CD8-positive, alpha-beta memory T cell (primary cell): ENCODE measurements around the gene GRIN2A. TPM values are rescaled to one million over a fixed set of nuclear protein-coding genes. Genes with fewer than 3 reads are reported as not detected.

Experiments used
- CTCF ChIA-PET: fragments of 350-600 bp; sonication (Branson Sonifier 250); formaldehyde crosslinking; loops from one replicate; lab custom pipeline; 2021; ENCODE audit warnings: antibody characterized with exemption; lab: Charles Lee
- POLR2A ChIA-PET: fragments of 350-600 bp; sonication (Branson Sonifier 250); formaldehyde crosslinking; loops from one replicate; lab custom pipeline; 2021; ENCODE audit warnings: antibody characterized with exemption; lab: Charles Lee
- DNase-seq, 5 donors: peaks; one replicate each; pipeline versions ENCODE4 v3.0.0 to v3.0.0-alpha.2; 2020 to 2022; ENCODE audit warnings: mixed read lengths in 1 of 5
- H3K27ac ChIP-seq: one replicate; pipeline ENCODE4 v1.7.0; 2013; ENCODE audit warnings: low read depth, mild to moderate bottlenecking, low read length, moderate library complexity
- H3K27me3 ChIP-seq: 2 replicates; pipeline ENCODE4 v1.7.0; 2013; ENCODE audit warnings: low read length, mild to moderate bottlenecking; ENCODE audit not compliant: insufficient read depth, poor library complexity, severe bottlenecking
- H3K36me3 ChIP-seq: 2 replicates; pipeline ENCODE4 v1.7.0; 2013; ENCODE audit warnings: mild to moderate bottlenecking, low read length, moderate library complexity; ENCODE audit not compliant: insufficient read depth
- H3K4me1 ChIP-seq: 2 replicates; pipeline ENCODE4 v1.7.0; 2013; ENCODE audit warnings: mild to moderate bottlenecking, low read length, moderate library complexity; ENCODE audit not compliant: insufficient read depth
- H3K4me3 ChIP-seq: 2 replicates; pipeline ENCODE4 v1.7.0; 2013; ENCODE audit warnings: mild to moderate bottlenecking, low read length
- H3K9me3 ChIP-seq: 2 replicates; pipeline ENCODE4 v1.7.0; 2013; ENCODE audit warnings: mild to moderate bottlenecking, low read length
- H3K27ac Mint-ChIP-seq, 8 donors: one replicate each; pipeline ENCODE4 v1.8.0; 2020 to 2021; ENCODE audit warnings: mixed read lengths in 8 of 8, mild to moderate bottlenecking in 6 of 8, inconsistent platforms in 3 of 8, moderate library complexity in 3 of 8
- H3K27me3 Mint-ChIP-seq, 2 donors: one replicate each; pipeline ENCODE4 v1.8.0; 2020 to 2021; ENCODE audit warnings: mixed read lengths in 2 of 2, mild to moderate bottlenecking in 1 of 2, moderate library complexity in 1 of 2
- H3K36me3 Mint-ChIP-seq, 3 donors: one replicate each; pipeline ENCODE4 v1.8.0; 2020 to 2021; ENCODE audit warnings: mixed read lengths in 3 of 3, inconsistent platforms in 1 of 3, mild to moderate bottlenecking in 1 of 3
- H3K4me1 Mint-ChIP-seq, 3 donors: one replicate each; pipeline ENCODE4 v1.8.0; 2020 to 2021; ENCODE audit warnings: mixed read lengths in 3 of 3, inconsistent platforms in 1 of 3, mild to moderate bottlenecking in 1 of 3
- H3K4me3 Mint-ChIP-seq, 7 donors: one replicate each; pipeline ENCODE4 v1.8.0; 2020 to 2021; ENCODE audit warnings: mixed read lengths in 7 of 7, mild to moderate bottlenecking in 6 of 7, moderate library complexity in 4 of 7, inconsistent platforms in 2 of 7
- H3K9me3 Mint-ChIP-seq, 5 donors: one replicate each; pipeline ENCODE4 v1.8.0; 2020 to 2022; ENCODE audit warnings: mixed read lengths in 5 of 5, mild to moderate bottlenecking in 3 of 5, moderate library complexity in 2 of 5, inconsistent platforms in 1 of 5
- polyA plus RNA-seq: library from polyadenylated mRNA; unstranded; fragments of 300-500 nt; fragmentation: Illumina TruSeq; gene quantifications from one replicate; pipeline ENCODE4 v1.2.3, GENCODE V29; 2021
- total RNA-seq, 2 experiments: library from RNA; stranded (reverse); gene quantifications; one replicate each; pipeline ENCODE4 v1.2.3, GENCODE V29; 2021

GRIN2A gene
- total and polyA plus RNA-seq, 3 experiments from 2014 or later, result not detected

GRCh38 chr16:10111156-10111761 lies 71.0 kb downstream of the GRIN2A start:
- Mint-ChIP-seq H3K4me1 (no peaks in the 10 kb centered on the region), H3K9me3 (peaks cover 0 to 2% (median 0%) of the 10 kb centered on the region in 5 donors), H3K27me3 (peaks cover 0 to 1% of the 10 kb centered on the region in 2 donors), H3K36me3 (no peaks in the 10 kb centered on the region), H3K27ac (no peak overlapping the region), H3K4me3 (no peak overlapping the region)
- H3K4me1 ChIP-seq, result no peaks in the 10 kb centered on the region
- H3K27ac ChIP-seq, result no peak overlapping the region
- DNase-seq, result no peak
- H3K4me3 ChIP-seq, result no peak overlapping the region
- H3K36me3 ChIP-seq, result no peaks in the 10 kb centered on the region
- CTCF ChIA-PET, result no interaction called here
- POLR2A ChIA-PET, result no interaction called here
- H3K27me3 ChIP-seq, result no peaks in the 10 kb centered on the region
- no peaks in the 10 kb centered on the region for H3K9me3 ChIP-seq

GRCh38 chr16:10110552-10110951 lies 71.7 kb downstream of the GRIN2A start:
- POLR2A ChIA-PET, result no interaction called here

DNA sequence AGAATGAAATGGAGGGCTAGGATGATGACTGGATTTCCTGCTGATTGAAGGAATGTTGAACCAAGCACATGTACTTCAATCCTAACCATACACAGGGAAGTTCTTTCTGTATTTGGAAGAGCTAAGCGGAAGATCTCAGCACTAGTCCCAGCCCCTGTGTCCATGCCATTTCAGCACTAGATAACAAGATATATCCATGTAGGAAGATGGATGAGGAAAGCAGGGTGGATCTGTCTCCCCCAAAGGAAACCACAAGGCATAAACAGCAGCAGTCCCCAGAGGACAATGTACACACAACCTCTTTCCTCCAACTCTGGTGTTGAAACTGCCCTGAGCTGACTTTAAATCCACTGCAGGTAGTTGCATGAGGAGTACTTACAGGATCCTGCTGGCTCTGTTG lies 75.1 kb downstream of the GRIN2A start:
- Mint-ChIP-seq H3K4me3 (no peak overlapping the region), H3K4me1 (no peaks in the 10 kb centered on the region), H3K27ac (no peak overlapping the region), H3K9me3 (peaks cover 0 to 4% (median 2%) of the 10 kb centered on the region in 5 donors), H3K36me3 (no peaks in the 10 kb centered on the region), H3K27me3 (peaks cover 0 to 3% of the 10 kb centered on the region in 2 donors)
- ChIA-PET POLR2A (no interaction called here), CTCF (no interaction called here)
- Histone ChIP-seq H3K4me3 (no peak overlapping the region), H3K9me3 (no peaks in the 10 kb centered on the region), H3K27ac (no peak overlapping the region), H3K36me3 (no peaks in the 10 kb centered on the region), H3K27me3 (no peaks in the 10 kb centered on the region), H3K4me1 (no peaks in the 10 kb centered on the region)
- no peak for DNase-seq

More at GRCh38 chr16:10110552-10110951, 71.7 kb downstream of the GRIN2A start:
- peaks cover 0 to 2% (median 0%) of the 10 kb centered on the region in 5 donors for H3K9me3 Mint-ChIP-seq
- no peak overlapping the region for H3K27ac ChIP-seq
- no peaks in the 10 kb centered on the region for H3K4me1 Mint-ChIP-seq
- H3K27me3 ChIP-seq, result no peaks in the 10 kb centered on the region
- no peak overlapping the region for H3K4me3 ChIP-seq
- peaks cover 0 to 1% of the 10 kb centered on the region in 2 donors for H3K27me3 Mint-ChIP-seq
- DNase-seq, result no peak
- no peak overlapping the region for H3K4me3 Mint-ChIP-seq
- H3K9me3 ChIP-seq, result no peaks in the 10 kb centered on the region
- no peaks in the 10 kb centered on the region for H3K36me3 Mint-ChIP-seq
- CTCF ChIA-PET, result no interaction called here
- no peaks in the 10 kb centered on the region for H3K4me1 ChIP-seq
- H3K27ac Mint-ChIP-seq, result no peak overlapping the region
- no peaks in the 10 kb centered on the region for H3K36me3 ChIP-seq

DNA sequence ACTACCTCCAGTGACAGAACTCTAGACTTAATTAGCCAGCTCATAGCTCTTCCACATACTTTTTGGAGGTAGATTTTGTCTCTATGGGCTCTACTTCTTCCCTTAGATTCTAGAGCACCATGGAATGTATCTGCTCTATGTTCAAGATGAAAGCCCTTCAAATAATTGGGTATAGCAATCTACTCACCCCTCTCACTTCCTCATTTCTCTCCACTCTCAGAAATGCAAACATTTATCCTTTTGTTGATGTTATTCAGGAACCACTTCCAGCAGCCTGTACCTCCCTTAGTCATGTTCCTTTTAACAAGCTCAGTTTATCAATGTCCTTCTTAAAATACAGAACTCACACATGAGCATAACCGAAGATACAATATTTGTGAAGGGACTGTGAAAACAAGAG lies 78.5 kb downstream of the GRIN2A start:
- no peak overlapping the region for H3K4me3 ChIP-seq
- CTCF ChIA-PET, result no interaction called here
- no peaks in the 10 kb centered on the region for H3K4me1 ChIP-seq
- POLR2A ChIA-PET, result no interaction called here
- H3K27me3 Mint-ChIP-seq, result peaks cover 0 to 3% of the 10 kb centered on the region in 2 donors
- H3K9me3 Mint-ChIP-seq, result peaks cover 0 to 4% (median 3%) of the 10 kb centered on the region in 5 donors
- H3K36me3 ChIP-seq, result no peaks in the 10 kb centered on the region
- DNase-seq, result no peak
- no peaks in the 10 kb centered on the region for H3K36me3 Mint-ChIP-seq
- no peak overlapping the region for H3K4me3 Mint-ChIP-seq
- no peak overlapping the region for H3K27ac ChIP-seq
- H3K27ac Mint-ChIP-seq, result no peak overlapping the region
- no peaks in the 10 kb centered on the region for H3K4me1 Mint-ChIP-seq
- no peaks in the 10 kb centered on the region for H3K9me3 ChIP-seq
- H3K27me3 ChIP-seq, result no peaks in the 10 kb centered on the region

DNA sequence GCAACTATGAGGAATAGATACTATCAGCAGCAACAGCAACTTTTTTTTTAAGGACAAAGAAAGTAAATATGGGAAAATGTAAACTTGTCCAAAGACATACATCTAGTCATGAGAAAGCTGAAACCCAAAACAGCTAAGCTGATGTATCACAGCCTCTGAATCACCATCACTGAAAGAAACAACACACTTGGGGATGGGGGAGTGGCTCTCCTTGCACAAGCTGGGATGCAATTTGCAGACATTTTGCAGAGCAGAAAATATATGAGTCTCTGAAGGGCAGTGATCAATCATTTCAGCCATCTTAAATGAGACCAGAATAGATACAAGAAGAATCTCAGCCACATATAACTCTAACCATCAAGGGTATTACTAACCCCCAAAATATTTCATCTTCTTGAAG lies 79.1 kb downstream of the GRIN2A start:
- H3K36me3 Mint-ChIP-seq, result no peaks in the 10 kb centered on the region
- Histone ChIP-seq H3K36me3 (no peaks in the 10 kb centered on the region), H3K27ac (no peak overlapping the region), H3K9me3 (no peaks in the 10 kb centered on the region), H3K27me3 (no peaks in the 10 kb centered on the region), H3K4me1 (no peaks in the 10 kb centered on the region), H3K4me3 (no peak overlapping the region)
- H3K27me3 Mint-ChIP-seq, result peaks cover 0 to 3% of the 10 kb centered on the region in 2 donors
- H3K9me3 Mint-ChIP-seq, result peaks cover 0 to 4% (median 4%) of the 10 kb centered on the region in 5 donors
- H3K4me1 Mint-ChIP-seq, result no peaks in the 10 kb centered on the region
- DNase-seq, result no peak
- CTCF ChIA-PET, result no interaction called here
- POLR2A ChIA-PET, result no interaction called here
- no peak overlapping the region for H3K4me3 Mint-ChIP-seq
- H3K27ac Mint-ChIP-seq, result no peak overlapping the region

DNA sequence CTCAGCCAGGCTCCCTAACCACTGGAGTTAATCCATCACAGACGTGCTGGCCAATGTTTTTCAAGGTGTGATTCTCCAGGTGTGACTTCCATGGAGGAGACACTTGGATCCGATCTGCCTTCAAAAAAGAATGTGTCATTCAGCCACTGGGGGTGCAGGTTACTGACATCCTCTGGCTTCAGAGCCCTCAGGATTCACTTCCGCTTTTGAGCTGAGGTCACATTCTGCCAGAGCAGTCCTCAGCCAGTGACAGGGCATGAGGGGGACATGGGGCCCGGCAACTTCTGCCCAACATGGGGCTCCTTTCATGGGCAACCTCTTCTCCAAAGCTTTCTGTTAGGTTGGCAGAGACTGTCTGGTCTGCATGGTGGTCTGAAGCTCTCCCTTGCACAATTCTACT lies 81.4 kb downstream of the GRIN2A start:
- H3K4me3 ChIP-seq, result no peak overlapping the region
- H3K4me3 Mint-ChIP-seq, result no peak overlapping the region
- no peaks in the 10 kb centered on the region for H3K36me3 ChIP-seq
- H3K27me3 Mint-ChIP-seq, result peaks cover 0 to 2% of the 10 kb centered on the region in 2 donors
- POLR2A ChIA-PET, result no interaction called here
- no peak overlapping the region for H3K27ac Mint-ChIP-seq
- no peak overlapping the region for H3K27ac ChIP-seq
- CTCF ChIA-PET, result no interaction called here
- no peaks in the 10 kb centered on the region for H3K4me1 ChIP-seq
- no peak for DNase-seq
- no peaks in the 10 kb centered on the region for H3K9me3 ChIP-seq
- no peaks in the 10 kb centered on the region for H3K36me3 Mint-ChIP-seq
- no peaks in the 10 kb centered on the region for H3K4me1 Mint-ChIP-seq
- peaks cover 0 to 4% (median 4%) of the 10 kb centered on the region in 5 donors for H3K9me3 Mint-ChIP-seq
- H3K27me3 ChIP-seq, result no peaks in the 10 kb centered on the region

- ChIA-PET CTCF (no interaction called here), POLR2A (no interaction called here)
- no peaks in the 10 kb centered on the region for H3K4me1 ChIP-seq
- H3K4me3 ChIP-seq, result no peak overlapping the region
- Mint-ChIP-seq H3K36me3 (no peaks in the 10 kb centered on the region), H3K4me1 (no peaks in the 10 kb centered on the region), H3K4me3 (no peak overlapping the region), H3K27me3 (no peaks in the 10 kb centered on the region), H3K9me3 (peaks cover 0 to 4% (median 4%) of the 10 kb centered on the region in 5 donors), H3K27ac (no peak overlapping the region)
- no peaks in the 10 kb centered on the region for H3K36me3 ChIP-seq
- no peak for DNase-seq
- H3K9me3 ChIP-seq, result no peaks in the 10 kb centered on the region
- H3K27ac ChIP-seq, result no peak overlapping the region
- no peaks in the 10 kb centered on the region for H3K27me3 ChIP-seq
These were observed 83.2 kb downstream of the GRIN2A start for GRCh38 chr16:10098991-10099390.

DNA sequence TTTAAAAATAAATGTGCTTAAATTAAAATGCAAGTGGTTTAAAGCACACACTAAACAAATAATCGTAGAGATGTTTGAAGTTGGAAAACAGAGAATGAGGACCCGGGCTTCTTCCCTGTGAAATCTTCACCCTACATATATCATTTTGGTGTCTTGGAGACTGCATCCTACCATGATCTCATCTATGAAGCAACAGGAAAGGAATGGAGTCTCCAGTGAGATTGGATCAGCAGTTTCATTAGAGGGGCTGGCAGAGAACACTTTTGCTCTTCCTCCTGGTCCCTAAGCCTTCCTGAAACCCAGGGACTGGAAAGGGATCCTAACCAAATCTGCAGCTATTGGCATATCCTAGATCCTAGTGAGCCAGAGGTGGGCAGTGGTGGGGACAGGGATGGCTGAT lies 85.0 kb downstream of the GRIN2A start:
- no peaks in the 10 kb centered on the region for H3K36me3 Mint-ChIP-seq
- no peaks in the 10 kb centered on the region for H3K36me3 ChIP-seq
- no peak overlapping the region for H3K4me3 ChIP-seq
- DNase-seq, result no peak
- H3K9me3 ChIP-seq, result no peaks in the 10 kb centered on the region
- no peaks in the 10 kb centered on the region for H3K27me3 Mint-ChIP-seq
- no peak overlapping the region for H3K4me3 Mint-ChIP-seq
- ChIA-PET CTCF (no interaction called here), POLR2A (no interaction called here)
- no peak overlapping the region for H3K27ac Mint-ChIP-seq
- H3K4me1 ChIP-seq, result no peaks in the 10 kb centered on the region
- no peak overlapping the region for H3K27ac ChIP-seq
- H3K4me1 Mint-ChIP-seq, result no peaks in the 10 kb centered on the region
- no peaks in the 10 kb centered on the region for H3K27me3 ChIP-seq
- peaks cover 0 to 3% (median 2%) of the 10 kb centered on the region in 5 donors for H3K9me3 Mint-ChIP-seq
